Small intestine (tissue), 7 donors: Measurements from ENCODE around the gene DCDC2C. TPM values are rescaled to one million over a fixed set of nuclear protein-coding genes. Genes with fewer than 3 reads are reported as not detected.

Experiments used
- DNase-seq, 2 donors: peaks; one replicate each; pipeline versions ENCODE4 v3.0.0 to v3.0.0-alpha.2; 2013
- FAIRE-seq: peaks from 2 replicates; lab custom pipeline; 2012; peaks lifted over from hg19 to GRCh38; lab: Jason Lieb, UNC
- H3K27ac ChIP-seq, 3 donors: one replicate each; pipeline ENCODE4 v1.5.1; 2013; ENCODE audit warnings: low read length in 2 of 3, mild to moderate bottlenecking in 2 of 3, control low read depth in 1 of 3, inconsistent platforms in 1 of 3, low read depth in 1 of 3, moderate library complexity in 1 of 3
- H3K27me3 ChIP-seq, 3 donors: one replicate each; pipeline ENCODE4 v1.6.1; 2013; ENCODE audit warnings: low read length in 3 of 3, inconsistent platforms in 1 of 3; ENCODE audit not compliant: control insufficient read depth in 3 of 3, insufficient read depth in 3 of 3
- H3K36me3 ChIP-seq, 3 donors: one replicate each; pipeline ENCODE4 v1.6.1; 2013; ENCODE audit warnings: low read length in 3 of 3, inconsistent platforms in 1 of 3, low read depth in 1 of 3, mild to moderate bottlenecking in 1 of 3, moderate library complexity in 1 of 3; ENCODE audit not compliant: control insufficient read depth in 3 of 3, insufficient read depth in 2 of 3
- H3K4me1 ChIP-seq, 3 donors: one replicate each; pipeline ENCODE4 v1.6.1; 2013; ENCODE audit warnings: low read length in 2 of 3, inconsistent platforms in 1 of 3, low read depth in 1 of 3, mild to moderate bottlenecking in 1 of 3, moderate library complexity in 1 of 3; ENCODE audit not compliant: control insufficient read depth in 3 of 3, insufficient read depth in 2 of 3
- H3K4me3 ChIP-seq, 3 donors: one replicate each; pipeline ENCODE4 v1.5.1; 2013; ENCODE audit warnings: low read length in 3 of 3, control low read depth in 1 of 3, inconsistent platforms in 1 of 3, low read depth in 1 of 3, mild to moderate bottlenecking in 1 of 3, moderate library complexity in 1 of 3
- H3K9me3 ChIP-seq, 2 donors: one replicate each; pipeline ENCODE4 v1.6.1; 2013; ENCODE audit warnings: low read depth in 1 of 2, low read length in 1 of 2; ENCODE audit not compliant: control insufficient read depth in 2 of 2, insufficient read depth in 1 of 2
- WGBS, 3 donors: extraction: QIAGEN DNeasy Blood & Tissue Kit; methylation state at CpG; one replicate each; pipeline ENCODE4 v1.1.7; 2013; 5-methylcytosine and 5-hydroxymethylcytosine counted together
- polyA plus RNA-seq, 4 donors: library from polyadenylated mRNA; stranded (reverse) in 3 of 4; unstranded in 1 of 4; fragments of 200-250 nt in 3 of 4; fragments of 120-200 nt in 1 of 4; gene quantifications; one replicate each; pipeline versions ENCODE4 v1.2.1 to v1.2.3, GENCODE V29; 2013
- donor health status: healthy with polysubstance abuse.
- donor health status: control.
- donor health status: control.
- donor health status: Bipolar disorder and iron deficiency.
- donor health status: healthy.

DCDC2C gene
- polyA plus RNA-seq, 4 donors, result not detected

DNA sequence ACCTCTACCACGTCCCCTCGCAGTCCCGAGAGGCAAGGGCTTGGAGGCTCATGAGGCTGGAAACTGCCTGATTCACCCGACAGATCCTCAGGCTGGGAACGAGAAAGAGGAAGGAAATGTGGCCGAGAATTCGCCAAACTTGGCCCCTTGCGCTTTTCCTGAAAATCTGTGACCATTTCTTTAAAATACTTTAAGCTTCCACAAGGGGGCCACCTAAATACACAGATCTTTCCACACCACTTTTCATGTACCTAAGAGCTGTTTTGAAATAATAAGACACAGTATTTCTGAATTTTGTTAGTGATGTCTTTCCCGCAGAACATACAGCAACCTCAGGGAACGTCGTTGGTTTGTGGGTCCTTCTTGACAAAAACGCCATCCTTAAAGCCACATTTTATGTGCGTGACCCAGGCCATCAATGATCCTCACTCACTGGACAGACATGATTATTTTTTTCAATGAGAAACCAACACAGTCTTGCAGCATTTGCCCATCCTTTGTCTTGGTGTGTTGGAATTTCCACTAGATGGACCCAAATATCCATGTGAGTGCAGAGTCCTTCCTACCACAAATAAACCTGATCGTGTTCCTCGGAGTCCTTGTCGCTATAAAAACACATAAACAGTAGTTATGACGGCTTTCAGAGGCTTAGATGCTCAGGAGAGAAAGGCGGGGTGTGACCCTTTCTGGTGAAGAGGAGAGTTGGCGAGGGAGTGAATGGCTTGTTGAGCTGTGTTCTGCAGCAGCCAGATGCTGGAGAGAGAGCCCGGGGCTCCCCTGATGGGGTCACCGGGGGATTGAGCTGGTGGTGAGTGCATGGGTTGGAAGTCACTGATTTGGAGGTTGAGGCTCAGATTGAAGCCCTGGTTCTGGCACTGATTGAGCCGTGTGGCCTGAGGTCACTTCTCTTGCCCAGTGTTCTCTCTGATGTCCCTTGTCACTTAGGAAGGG, 25.0 kb downstream of the DCDC2C start:
- no peak overlapping the region for H3K27ac ChIP-seq
- no peak overlapping the region for H3K4me3 ChIP-seq
- no peaks in the 10 kb centered on the region for H3K4me1 ChIP-seq
- DNase-seq, result peak; percentile 9 to 30
- no peak for FAIRE-seq
- H3K27me3 ChIP-seq, result no peaks in the 10 kb centered on the region
- WGBS, 3 donors, result 34 to 41% (median 39%) methylated on average over 22 of the region's 22 CpGs
- no peaks in the 10 kb centered on the region for H3K36me3 ChIP-seq
- H3K9me3 ChIP-seq, result no peaks in the 10 kb centered on the region

DNA sequence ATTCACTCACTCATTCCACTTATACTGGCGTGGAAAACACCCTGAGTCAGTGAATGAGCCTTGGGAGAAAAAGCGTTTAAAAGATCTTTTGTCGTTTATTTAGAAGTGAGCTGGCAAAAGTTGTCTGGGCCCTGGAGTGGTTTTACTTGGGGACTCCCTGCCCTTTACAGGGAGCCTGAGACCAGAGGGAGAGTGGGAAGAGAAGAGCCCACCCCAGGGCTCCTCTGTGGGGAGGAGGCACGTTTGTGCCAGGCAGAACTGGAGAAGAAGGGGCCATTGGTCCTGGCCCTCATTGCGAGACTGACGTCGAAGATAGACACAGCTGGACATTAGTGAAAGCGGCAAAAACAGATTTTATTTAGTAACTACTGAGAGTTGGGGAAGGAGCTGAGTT, 25.7 kb downstream of the DCDC2C start:
- 75 to 85% (median 77%) methylated on average over 8 of the region's 8 CpGs for WGBS, 3 donors
- no peak overlapping the region for H3K4me3 ChIP-seq
- DNase-seq (no peak), FAIRE-seq (no peak)
- H3K9me3 ChIP-seq, result no peaks in the 10 kb centered on the region
- H3K27me3 ChIP-seq, result no peaks in the 10 kb centered on the region
- H3K27ac ChIP-seq, result no peak overlapping the region
- H3K4me1 ChIP-seq, result no peaks in the 10 kb centered on the region
- H3K36me3 ChIP-seq, result no peaks in the 10 kb centered on the region

DNA sequence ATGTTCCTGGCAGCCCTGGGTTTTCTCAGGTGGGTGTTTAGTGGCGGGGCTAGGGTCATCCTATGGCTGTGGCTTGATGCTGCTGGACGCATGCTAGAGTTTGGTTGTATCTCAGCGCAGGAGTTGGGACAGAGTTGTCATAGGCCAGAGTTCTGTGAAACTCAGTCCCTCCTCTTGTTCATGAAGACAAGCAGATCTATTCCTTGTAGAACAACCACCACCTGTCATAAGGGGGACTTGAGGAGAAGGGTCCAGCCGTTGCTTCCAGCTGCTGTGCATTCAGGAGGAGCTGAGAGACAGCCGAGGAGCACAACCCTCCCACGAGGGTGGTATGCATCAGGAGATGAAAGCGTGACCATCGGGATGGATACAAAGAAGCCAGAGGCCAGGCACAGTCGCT, 26.4 kb downstream of the DCDC2C start:
- Histone ChIP-seq H3K36me3 (no peaks in the 10 kb centered on the region), H3K27ac (no peak overlapping the region), H3K27me3 (no peaks in the 10 kb centered on the region), H3K9me3 (no peaks in the 10 kb centered on the region), H3K4me1 (no peaks in the 10 kb centered on the region), H3K4me3 (no peak overlapping the region)
- no peak for DNase-seq
- no peak for FAIRE-seq
- WGBS, 3 donors, result 64 to 79% (median 70%) methylated on average over 9 of the region's 9 CpGs

DNA sequence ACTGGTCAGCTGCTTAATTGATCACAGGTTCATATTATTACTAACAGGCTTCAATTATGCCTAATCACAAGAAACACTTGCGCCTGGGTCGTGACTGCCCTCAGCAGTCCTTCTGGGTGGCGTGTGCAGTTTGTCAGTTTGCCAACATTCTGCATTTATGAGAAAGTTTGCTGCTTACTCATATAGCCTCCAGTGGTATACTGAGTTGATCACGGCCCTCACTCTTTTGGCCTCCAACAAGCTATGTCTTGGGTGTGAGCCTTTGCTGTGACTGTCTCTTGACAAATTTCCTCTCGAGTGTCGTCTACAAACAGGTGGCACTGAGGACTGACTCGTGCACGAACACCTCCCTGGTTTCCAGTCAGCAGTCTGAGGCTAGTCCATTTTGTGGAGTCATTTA, 27.3 kb downstream of the DCDC2C start:
- Histone ChIP-seq H3K9me3 (no peaks in the 10 kb centered on the region), H3K4me1 (no peaks in the 10 kb centered on the region), H3K36me3 (no peaks in the 10 kb centered on the region), H3K27me3 (no peaks in the 10 kb centered on the region), H3K4me3 (no peak overlapping the region), H3K27ac (no peak overlapping the region)
- DNase-seq, result no peak
- no peak for FAIRE-seq
- 68 to 85% (median 77%) methylated on average over 8 of the region's 8 CpGs for WGBS, 3 donors

DNA sequence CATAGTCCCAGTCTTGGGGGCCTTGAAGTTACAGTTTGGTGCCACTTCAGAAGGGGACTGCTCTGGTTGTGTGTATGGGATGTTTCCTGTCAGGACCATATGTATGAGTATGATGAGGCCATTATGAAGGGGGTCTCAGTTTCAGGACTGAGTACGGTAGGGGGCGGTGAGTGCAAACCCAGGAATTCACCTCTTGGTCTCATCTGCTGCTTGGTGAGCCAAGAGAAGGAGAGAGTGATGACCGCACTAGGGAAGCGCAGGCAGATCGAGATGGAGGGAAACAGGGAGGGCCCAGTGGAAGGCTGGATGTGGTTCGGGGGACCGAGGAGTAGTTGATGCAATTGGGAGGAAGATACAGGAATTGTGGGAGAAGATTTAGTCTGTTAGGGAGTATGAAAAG, 28.5 kb downstream of the DCDC2C start:
- WGBS, 3 donors, result 92 to 95% (median 94%) methylated on average over 7 of the region's 7 CpGs
- no peak for FAIRE-seq

DNA sequence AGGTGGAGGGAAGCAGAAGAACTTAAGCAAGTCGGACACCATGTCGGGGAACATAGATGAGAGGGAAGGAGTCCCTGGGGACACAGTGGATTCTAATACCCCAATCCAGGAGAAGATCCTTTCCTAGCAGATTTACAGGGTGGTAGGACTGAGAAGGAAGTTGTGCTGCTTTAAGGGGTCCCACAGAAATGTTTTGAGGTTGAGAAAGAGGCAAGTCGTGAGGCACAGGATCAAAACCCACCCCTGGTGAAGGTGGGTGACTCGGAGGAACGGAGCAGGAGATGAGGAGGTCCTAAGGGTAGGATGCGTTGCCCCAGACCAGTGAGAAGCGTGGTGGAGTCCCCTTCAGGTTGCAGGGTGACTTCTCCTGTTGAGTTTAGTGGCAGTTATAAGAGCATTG, 32.7 kb downstream of the DCDC2C start:
- H3K27me3 ChIP-seq, result no peaks in the 10 kb centered on the region
- H3K4me1 ChIP-seq, result no peaks in the 10 kb centered on the region
- no peaks in the 10 kb centered on the region for H3K36me3 ChIP-seq
- WGBS, 3 donors, result 74 to 84% (median 82%) methylated on average over 7 of the region's 7 CpGs
- no peaks in the 10 kb centered on the region for H3K9me3 ChIP-seq
- no peak overlapping the region for H3K4me3 ChIP-seq
- H3K27ac ChIP-seq, result no peak overlapping the region
- DNase-seq (no peak), FAIRE-seq (no peak)

More for the DNA sequence above, 28.5 kb downstream of the DCDC2C start:
- Histone ChIP-seq H3K36me3 (no peaks in the 10 kb centered on the region), H3K4me1 (no peaks in the 10 kb centered on the region), H3K27ac (no peak overlapping the region), H3K4me3 (no peak overlapping the region), H3K9me3 (no peaks in the 10 kb centered on the region), H3K27me3 (no peaks in the 10 kb centered on the region)
- no peak for DNase-seq

DNA sequence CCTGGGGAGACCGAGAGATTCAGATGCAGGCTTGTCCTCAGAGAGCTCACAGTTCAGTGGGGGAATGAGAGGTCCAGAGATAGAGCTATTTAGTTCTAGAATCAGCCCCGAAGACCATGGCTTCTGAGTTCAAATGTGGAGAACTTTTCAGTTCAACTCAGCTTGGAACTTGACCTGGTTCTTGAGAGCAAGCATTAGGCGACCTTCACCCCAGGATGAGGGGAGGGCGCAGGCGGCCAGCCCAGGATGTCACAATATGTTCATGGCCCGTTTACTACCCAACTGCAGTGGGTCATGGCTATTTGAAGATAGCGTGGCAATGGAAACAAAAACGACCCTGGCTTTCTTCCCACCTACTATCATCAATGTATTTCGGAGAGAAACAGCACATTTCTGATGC, 33.8 kb downstream of the DCDC2C start:
- FAIRE-seq, result no peak
- Histone ChIP-seq H3K27me3 (no peaks in the 10 kb centered on the region), H3K27ac (no peak overlapping the region), H3K4me1 (no peaks in the 10 kb centered on the region), H3K4me3 (no peak overlapping the region), H3K9me3 (no peaks in the 10 kb centered on the region), H3K36me3 (no peaks in the 10 kb centered on the region)
- no peak for DNase-seq
- 68 to 78% (median 69%) methylated on average over 9 of the region's 9 CpGs for WGBS, 3 donors

DNA sequence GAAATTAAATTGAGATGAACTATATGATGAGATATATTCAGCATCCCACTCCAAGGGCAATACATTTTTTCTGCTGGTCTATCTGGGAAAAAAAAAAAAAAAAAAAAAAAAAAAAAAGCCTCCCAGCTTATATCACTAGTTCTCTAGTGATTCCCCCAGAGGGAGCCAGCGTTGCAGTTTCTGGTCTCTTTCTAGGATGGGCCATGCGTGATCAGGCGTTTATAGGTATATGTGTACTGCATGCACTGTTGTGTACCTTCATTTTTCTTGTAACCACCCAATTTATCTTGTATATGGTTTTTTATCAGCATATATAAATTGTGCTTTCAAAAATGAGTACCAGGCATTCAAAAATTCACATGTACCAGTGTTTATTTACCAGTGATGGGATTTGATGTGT, 35.1 kb downstream of the DCDC2C start:
- DNase-seq (no peak), FAIRE-seq (no peak)
- H3K36me3 ChIP-seq, result no peaks in the 10 kb centered on the region
- no peaks in the 10 kb centered on the region for H3K27me3 ChIP-seq
- 19 to 42% (median 21%) methylated on average over 3 of the region's 3 CpGs for WGBS, 3 donors
- H3K4me3 ChIP-seq, result no peak overlapping the region
- no peak overlapping the region for H3K27ac ChIP-seq
- no peaks in the 10 kb centered on the region for H3K9me3 ChIP-seq
- no peaks in the 10 kb centered on the region for H3K4me1 ChIP-seq
